Ishikawa (cell line): ENCODE results near the gene LRATD1.

Experiments used
- CREB1 ChIP-seq: IDR thresholded peaks from 2 replicates; pipeline ENCODE4 v1.6.1; 2012; ENCODE audit warnings: low read depth
- EGR1 ChIP-seq: IDR thresholded peaks from 2 replicates; pipeline ENCODE4 v1.6.1; 2012
- EP300 ChIP-seq: IDR thresholded peaks from 2 replicates; pipeline ENCODE4 v1.6.1; 2012; ENCODE audit warnings: borderline replicate concordance
- FOXM1 ChIP-seq: IDR thresholded peaks from 2 replicates; pipeline ENCODE4 v1.6.1; 2012; ENCODE audit warnings: low read depth, borderline replicate concordance
- MAX ChIP-seq: IDR thresholded peaks from 2 replicates; pipeline ENCODE4 v1.6.1; 2012
- NFIC ChIP-seq: IDR thresholded peaks from 2 replicates; pipeline ENCODE4 v1.6.1; 2012
- RAD21 ChIP-seq: IDR thresholded peaks from 2 replicates; pipeline ENCODE4 v1.6.1; 2012; ENCODE audit warnings: low read depth
- TCF12 ChIP-seq: IDR thresholded peaks from 2 replicates; pipeline ENCODE4 v1.6.1; 2012; ENCODE audit warnings: low read depth
- USF1 ChIP-seq: IDR thresholded peaks from 2 replicates; pipeline ENCODE4 v1.6.1; 2012

GRCh38 chr2:14676371-14676770, 43.9 kb downstream of the LRATD1 start:
- TF ChIP-seq TCF12: no peak
- no peak for TF ChIP-seq RAD21
- TF ChIP-seq EP300: no peak
- no peak for TF ChIP-seq NFIC
- no peak for TF ChIP-seq EGR1
- TF ChIP-seq FOXM1: no peak
- no peak for TF ChIP-seq CREB1
- TF ChIP-seq MAX: no peak
- TF ChIP-seq USF1: no peak
